Suprapubic skin (tissue), 4 donors: ENCODE data around the gene IFRD2. TPM values are rescaled to one million over a fixed set of nuclear protein-coding genes. Genes with fewer than 3 reads are reported as not detected.

Experiments used
- DNase-seq, 2 donors: peaks; one replicate each; pipeline ENCODE4 v3.0.0-alpha.2; 2019; ENCODE audit warnings: low spot score in 2 of 2
- H3K27ac ChIP-seq: fragments of 200-600 bp; sonication (generic); one replicate; pipeline ENCODE4 v1.5.1; 2019
- H3K27me3 ChIP-seq: fragments of 200-600 bp; sonication (generic); one replicate; pipeline ENCODE4 v1.5.1; 2019
- H3K36me3 ChIP-seq: fragments of 200-600 bp; sonication (generic); one replicate; pipeline ENCODE4 v1.5.1; 2019
- H3K4me1 ChIP-seq: fragments of 200-600 bp; sonication (generic); one replicate; pipeline ENCODE4 v1.5.1; 2019
- H3K4me3 ChIP-seq: fragments of 200-600 bp; sonication (generic); one replicate; pipeline ENCODE4 v1.5.1; 2019; ENCODE audit warnings: mild to moderate bottlenecking
- H3K9me3 ChIP-seq: fragments of 200-600 bp; sonication (generic); one replicate; pipeline ENCODE4 v1.5.1; 2019
- EP300 ChIP-seq: sonication (generic); formaldehyde crosslinking; IDR thresholded peaks from one replicate; pipeline ENCODE4 v1.6.1; 2017; ENCODE audit warnings: antibody characterized with exemption
- POLR2A ChIP-seq, 2 donors: fragments of 450-650 bp; IDR thresholded peaks; one replicate each; pipeline ENCODE4 v1.6.1; 2017; ENCODE audit warnings: antibody characterized with exemption in 2 of 2, mild to moderate bottlenecking in 2 of 2, moderate library complexity in 2 of 2
- POLR2AphosphoS5 ChIP-seq, 3 donors: sonication (generic); formaldehyde crosslinking; IDR thresholded peaks; one replicate each; pipeline ENCODE4 v1.6.1; 2017; ENCODE audit warnings: antibody characterized with exemption in 3 of 3
- WGBS: methylation state at CpG from one replicate; pipeline ENCODE4 v1.1.5; 2018; 5-methylcytosine and 5-hydroxymethylcytosine counted together
- total RNA-seq, 4 donors: library from RNA; depleted of rRNA; stranded (reverse); fragments of >200 nt; gene quantifications; one replicate each; pipeline ENCODE4 v1.1.0, GENCODE V29; 2016
- TF ChIP-seq, protein P1 (sequence below), 2 donors: fragments of 200-600 bp in 1 of 2; fragments of 450-650 bp in 1 of 2; sonication (generic) in 1 of 2; IDR thresholded peaks; one replicate each; pipeline ENCODE4 v1.5.1; 2016 to 2019; ENCODE audit warnings: antibody characterized with exemption in 2 of 2, mild to moderate bottlenecking in 1 of 2, moderate library complexity in 1 of 2

Gene IFRD2
- total RNA-seq, 4 donors from 2014 or later, result 56.3 to 84.9 (median 75.2) TPM

DNA sequence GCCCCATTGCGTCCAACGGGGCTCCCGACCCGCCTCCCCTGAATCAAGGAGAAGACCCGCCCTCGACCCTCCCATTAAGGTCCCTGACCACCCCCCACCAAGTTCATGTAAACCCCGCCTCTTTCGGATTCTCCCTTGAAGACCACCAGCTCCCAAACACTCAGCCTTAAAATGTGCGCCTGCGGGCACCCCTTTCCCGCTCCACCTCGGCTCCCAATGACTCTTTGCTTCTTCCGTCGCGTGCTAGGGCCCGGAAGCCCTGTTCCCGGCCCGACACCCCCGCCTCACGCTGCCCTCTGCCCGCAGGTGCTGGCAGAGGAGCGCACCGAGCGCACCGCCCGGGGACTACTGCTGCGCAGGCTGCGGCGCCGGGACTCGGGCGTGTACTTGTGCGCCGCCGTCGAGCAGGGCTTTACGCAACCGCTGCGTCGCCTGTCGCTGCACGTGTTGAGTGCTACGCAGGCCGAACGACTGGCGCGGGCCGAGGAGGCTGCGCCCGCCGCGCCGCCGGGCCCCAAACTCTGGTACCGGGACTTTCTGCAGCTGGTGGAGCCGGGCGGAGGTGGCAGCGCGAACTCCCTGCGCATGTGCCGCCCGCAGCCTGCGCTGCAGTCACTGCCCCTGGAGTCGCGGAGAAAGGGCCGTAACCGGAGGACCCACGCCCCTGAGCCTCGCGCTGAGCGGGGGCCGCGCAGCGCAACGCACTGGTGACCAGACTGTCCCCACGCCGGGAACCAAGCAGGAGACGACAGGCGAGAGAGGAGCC, 16.1 kb downstream of the IFRD2 start:
- Histone ChIP-seq H3K4me3 (no peak overlapping the region), H3K9me3 (no peaks in the 10 kb centered on the region), H3K36me3 (no peaks in the 10 kb centered on the region), H3K4me1 (peaks cover 36% of the 10 kb centered on the region), H3K27me3 (peaks cover 23% of the 10 kb centered on the region), H3K27ac (no peak overlapping the region)
- TF ChIP-seq, protein P1, sequence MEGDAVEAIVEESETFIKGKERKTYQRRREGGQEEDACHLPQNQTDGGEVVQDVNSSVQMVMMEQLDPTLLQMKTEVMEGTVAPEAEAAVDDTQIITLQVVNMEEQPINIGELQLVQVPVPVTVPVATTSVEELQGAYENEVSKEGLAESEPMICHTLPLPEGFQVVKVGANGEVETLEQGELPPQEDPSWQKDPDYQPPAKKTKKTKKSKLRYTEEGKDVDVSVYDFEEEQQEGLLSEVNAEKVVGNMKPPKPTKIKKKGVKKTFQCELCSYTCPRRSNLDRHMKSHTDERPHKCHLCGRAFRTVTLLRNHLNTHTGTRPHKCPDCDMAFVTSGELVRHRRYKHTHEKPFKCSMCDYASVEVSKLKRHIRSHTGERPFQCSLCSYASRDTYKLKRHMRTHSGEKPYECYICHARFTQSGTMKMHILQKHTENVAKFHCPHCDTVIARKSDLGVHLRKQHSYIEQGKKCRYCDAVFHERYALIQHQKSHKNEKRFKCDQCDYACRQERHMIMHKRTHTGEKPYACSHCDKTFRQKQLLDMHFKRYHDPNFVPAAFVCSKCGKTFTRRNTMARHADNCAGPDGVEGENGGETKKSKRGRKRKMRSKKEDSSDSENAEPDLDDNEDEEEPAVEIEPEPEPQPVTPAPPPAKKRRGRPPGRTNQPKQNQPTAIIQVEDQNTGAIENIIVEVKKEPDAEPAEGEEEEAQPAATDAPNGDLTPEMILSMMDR (IDR thresholded peaks at IDR 0.05), result no peak
- no peak for TF ChIP-seq POLR2A (IDR thresholded peaks at IDR 0.05)
- TF ChIP-seq POLR2AphosphoS5 (IDR thresholded peaks at IDR 0.05), result no peak
- no peak for TF ChIP-seq EP300
- WGBS, result 70% methylated on average over 41 of the region's 79 CpGs
- no peak for DNase-seq

DNA sequence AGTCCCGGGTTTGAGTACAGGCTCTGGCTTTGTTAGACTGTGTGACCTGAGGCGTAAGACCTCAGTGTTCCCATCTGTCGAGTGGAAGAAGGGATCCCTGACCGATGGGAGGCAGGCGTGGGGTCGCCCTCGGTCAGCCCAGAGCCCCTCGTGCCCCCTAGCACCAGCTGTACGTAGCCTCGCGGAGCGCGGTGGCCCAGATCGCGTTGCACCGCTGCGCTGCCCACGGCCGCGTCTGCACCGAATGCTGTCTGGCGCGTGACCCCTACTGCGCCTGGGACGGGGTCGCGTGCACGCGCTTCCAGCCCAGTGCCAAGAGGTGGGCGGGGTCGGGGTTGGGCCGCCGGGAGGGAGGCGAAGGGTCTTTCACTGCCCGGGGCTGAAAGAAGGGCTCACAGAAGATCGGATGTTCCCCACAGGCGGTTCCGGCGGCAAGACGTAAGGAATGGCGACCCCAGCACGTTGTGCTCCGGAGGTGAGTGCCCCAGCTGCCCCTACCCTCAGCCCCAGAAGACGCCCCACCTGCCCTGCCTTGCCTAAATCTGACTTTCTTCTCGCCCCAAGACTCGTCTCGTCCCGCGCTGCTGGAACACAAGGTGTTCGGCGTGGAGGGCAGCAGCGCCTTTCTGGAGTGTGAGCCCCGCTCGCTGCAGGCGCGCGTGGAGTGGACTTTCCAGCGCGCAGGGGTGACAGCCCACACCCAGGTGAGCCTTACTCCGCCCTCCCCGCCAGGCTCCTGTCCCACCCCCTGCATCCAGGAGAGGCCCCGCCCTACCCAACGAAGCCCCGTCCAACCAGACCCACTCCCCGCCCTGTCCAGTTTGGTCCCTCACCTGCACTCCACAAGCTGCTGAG, 16.9 kb downstream of the IFRD2 start:
- Histone ChIP-seq H3K4me1 (peaks cover 43% of the 10 kb centered on the region), H3K27ac (no peak overlapping the region), H3K36me3 (no peaks in the 10 kb centered on the region), H3K27me3 (peaks cover 23% of the 10 kb centered on the region), H3K9me3 (no peaks in the 10 kb centered on the region), H3K4me3 (no peak overlapping the region)
- 30% methylated on average over 34 of the region's 65 CpGs for WGBS
- TF ChIP-seq POLR2A (IDR thresholded peaks at IDR 0.05) (no peak), EP300 (no peak), POLR2AphosphoS5 (IDR thresholded peaks at IDR 0.05) (no peak)
- TF ChIP-seq, protein P1 (IDR thresholded peaks at IDR 0.05), result no peak
- DNase-seq, result no peak

DNA sequence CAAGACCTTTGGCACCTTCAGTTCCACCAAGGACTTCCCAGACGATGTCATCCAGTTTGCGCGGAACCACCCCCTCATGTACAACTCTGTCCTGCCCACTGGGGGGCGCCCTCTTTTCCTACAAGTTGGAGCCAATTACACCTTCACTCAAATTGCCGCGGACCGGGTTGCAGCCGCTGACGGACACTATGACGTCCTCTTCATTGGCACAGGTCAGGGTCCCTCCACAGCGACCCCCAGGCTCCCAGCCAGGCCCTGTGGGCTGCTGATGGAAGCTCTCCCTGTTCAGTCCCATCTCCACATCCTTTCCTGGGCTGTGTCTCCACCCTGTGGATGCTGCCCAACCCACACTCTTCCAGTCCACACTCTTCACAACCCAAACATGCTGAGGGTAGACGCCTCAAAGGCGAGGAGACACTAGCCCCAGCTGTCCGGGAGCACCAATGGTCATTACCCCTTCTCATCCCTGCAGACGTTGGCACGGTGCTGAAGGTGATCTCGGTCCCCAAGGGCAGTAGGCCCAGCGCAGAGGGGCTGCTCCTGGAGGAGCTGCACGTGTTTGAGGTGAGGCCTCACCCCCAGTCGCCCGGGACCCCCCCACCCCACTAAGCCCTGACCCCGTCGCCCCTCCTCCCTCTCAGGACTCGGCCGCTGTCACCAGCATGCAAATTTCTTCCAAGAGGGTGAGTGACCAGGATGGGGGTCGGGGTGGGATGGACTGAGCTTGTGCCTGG, 17.7 kb downstream of the IFRD2 start:
- no peak for TF ChIP-seq POLR2A (IDR thresholded peaks at IDR 0.05)
- no peak for TF ChIP-seq POLR2AphosphoS5 (IDR thresholded peaks at IDR 0.05)
- TF ChIP-seq, protein P1 (IDR thresholded peaks at IDR 0.05), result peak; percentile 43 to 78
- WGBS, result 42% methylated on average over 17 of the region's 26 CpGs
- H3K9me3 ChIP-seq, result no peaks in the 10 kb centered on the region
- H3K4me1 ChIP-seq, result peaks cover 51% of the 10 kb centered on the region
- no peak overlapping the region for H3K4me3 ChIP-seq
- peaks cover 23% of the 10 kb centered on the region for H3K27me3 ChIP-seq
- DNase-seq, result peak; percentile 88 to 90
- no peak overlapping the region for H3K27ac ChIP-seq
- no peaks in the 10 kb centered on the region for H3K36me3 ChIP-seq

DNA sequence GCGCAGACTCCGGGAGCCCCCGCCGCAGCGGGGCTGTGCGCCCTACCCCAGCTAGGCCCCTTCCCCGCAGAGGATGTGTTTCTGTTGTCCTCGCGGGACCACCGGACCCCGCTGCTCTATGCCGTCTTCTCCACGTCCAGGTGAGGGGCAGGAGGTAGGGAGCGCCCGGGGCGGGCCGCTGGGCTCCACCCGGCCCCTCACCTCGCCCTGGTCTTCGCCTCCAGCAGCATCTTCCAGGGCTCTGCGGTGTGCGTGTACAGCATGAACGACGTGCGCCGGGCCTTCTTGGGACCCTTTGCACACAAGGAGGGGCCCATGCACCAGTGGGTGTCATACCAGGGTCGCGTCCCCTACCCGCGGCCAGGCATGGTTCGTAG, 18.6 kb downstream of the IFRD2 start:
- WGBS, result 67% methylated on average over 11 of the region's 31 CpGs
- Histone ChIP-seq H3K36me3 (no peaks in the 10 kb centered on the region), H3K4me3 (peak overlapping the region; percentile 32), H3K27me3 (peaks cover 23% of the 10 kb centered on the region), H3K4me1 (peaks cover 59% of the 10 kb centered on the region), H3K27ac (no peak overlapping the region), H3K9me3 (no peaks in the 10 kb centered on the region)
- TF ChIP-seq, protein P1 (IDR thresholded peaks at IDR 0.05), result no peak
- TF ChIP-seq POLR2AphosphoS5 (IDR thresholded peaks at IDR 0.05) (no peak), EP300 (no peak), POLR2A (IDR thresholded peaks at IDR 0.05) (no peak)
- DNase-seq, result no peak
